Stimulated activated memory B cell treated with anti-CD40 and anti-IgM and Interleukin-4, amounts not matched to agents 10 μg/mL and 1 μg/mL and 100 μg/mL, for 72 hours (primary cell): ENCODE results near the gene APC2.
"Not testable (repeated sequence)": the region's sequence is repeated elsewhere in the genome, so short reads cannot be mapped to it uniquely, and the experiment has no call there.

Experiments
- ATAC-seq: fragments of 150-1000 bp; cut with Tn5 transposase; 2 replicates; pipeline ENCODE4 v1.10.0; 2021
- H3K27ac Mint-ChIP-seq: one replicate; pipeline ENCODE4 v1.8.0; 2022; ENCODE audit warnings: mild to moderate bottlenecking, mixed read lengths
- H3K27me3 Mint-ChIP-seq: one replicate; pipeline ENCODE4 v1.8.0; 2022; ENCODE audit warnings: mixed read lengths
- H3K36me3 Mint-ChIP-seq: one replicate; pipeline ENCODE4 v1.8.0; 2022; ENCODE audit warnings: mixed read lengths
- H3K4me1 Mint-ChIP-seq: one replicate; pipeline ENCODE4 v1.8.0; 2022; ENCODE audit warnings: mixed read lengths
- H3K4me3 Mint-ChIP-seq: one replicate; pipeline ENCODE4 v1.8.0; 2022; ENCODE audit warnings: mild to moderate bottlenecking, moderate library complexity, mixed read lengths
- H3K9me3 Mint-ChIP-seq: one replicate; pipeline ENCODE4 v1.8.0; 2022; ENCODE audit warnings: mixed read lengths

APC2 gene

GRCh38 chr19:1410136-1410786 is 39.7 kb upstream of the APC2 start:
- H3K9me3 Mint-ChIP-seq, result no peaks in the 10 kb centered on the region
- no peaks in the 10 kb centered on the region for H3K27me3 Mint-ChIP-seq
- peak overlapping the region; percentile 30 for H3K4me3 Mint-ChIP-seq
- H3K36me3 Mint-ChIP-seq, result peaks cover 32% of the 10 kb centered on the region
- peaks cover 65% of the 10 kb centered on the region for H3K4me1 Mint-ChIP-seq
- peak overlapping the region; percentile 92 for H3K27ac Mint-ChIP-seq
- ATAC-seq, result no peak

- ATAC-seq, result no peak
- Mint-ChIP-seq H3K9me3 (no peaks in the 10 kb centered on the region), H3K36me3 (peaks cover 32% of the 10 kb centered on the region), H3K4me1 (peaks cover 69% of the 10 kb centered on the region), H3K27me3 (no peaks in the 10 kb centered on the region), H3K4me3 (peak overlapping the region; percentile 6), H3K27ac (peak overlapping the region; percentile 92)
These were observed 39.1 kb upstream of the APC2 start for GRCh38 chr19:1410789-1411188.

- Mint-ChIP-seq H3K27me3 (no peaks in the 10 kb centered on the region), H3K4me1 (peaks cover 69% of the 10 kb centered on the region), H3K36me3 (peaks cover 32% of the 10 kb centered on the region), H3K27ac (peak overlapping the region; percentile 92), H3K9me3 (no peaks in the 10 kb centered on the region), H3K4me3 (no peak overlapping the region)
- no peak for ATAC-seq
These were observed 38.4 kb upstream of the APC2 start for GRCh38 chr19:1411255-1412191.

GRCh38 chr19:1412323-1412923 is 37.5 kb upstream of the APC2 start:
- Mint-ChIP-seq H3K27me3 (no peaks in the 10 kb centered on the region), H3K4me1 (peaks cover 74% of the 10 kb centered on the region), H3K9me3 (no peaks in the 10 kb centered on the region), H3K27ac (peak overlapping the region; percentile 51), H3K4me3 (no peak overlapping the region), H3K36me3 (peaks cover 33% of the 10 kb centered on the region)
- no peak for ATAC-seq

GRCh38 chr19:1412995-1413800 is 36.7 kb upstream of the APC2 start:
- no peak overlapping the region for H3K4me3 Mint-ChIP-seq
- peaks cover 37% of the 10 kb centered on the region for H3K36me3 Mint-ChIP-seq
- H3K27me3 Mint-ChIP-seq, result no peaks in the 10 kb centered on the region
- no peak for ATAC-seq
- H3K27ac Mint-ChIP-seq, result no peak overlapping the region
- H3K4me1 Mint-ChIP-seq, result peaks cover 78% of the 10 kb centered on the region
- H3K9me3 Mint-ChIP-seq, result no peaks in the 10 kb centered on the region

- Mint-ChIP-seq H3K36me3 (peaks cover 34% of the 10 kb centered on the region), H3K27ac (no peak overlapping the region), H3K27me3 (no peaks in the 10 kb centered on the region), H3K4me3 (no peak overlapping the region), H3K9me3 (no peaks in the 10 kb centered on the region), H3K4me1 (peaks cover 58% of the 10 kb centered on the region)
- ATAC-seq, result no peak
These were observed 33.7 kb upstream of the APC2 start for GRCh38 chr19:1416014-1416841.

- no peaks in the 10 kb centered on the region for H3K9me3 Mint-ChIP-seq
- no peak overlapping the region for H3K27ac Mint-ChIP-seq
- peaks cover 49% of the 10 kb centered on the region for H3K4me1 Mint-ChIP-seq
- no peak for ATAC-seq
- peaks cover 35% of the 10 kb centered on the region for H3K36me3 Mint-ChIP-seq
- no peaks in the 10 kb centered on the region for H3K27me3 Mint-ChIP-seq
- no peak overlapping the region for H3K4me3 Mint-ChIP-seq
These were observed 32.8 kb upstream of the APC2 start for GRCh38 chr19:1417145-1417544.

- Mint-ChIP-seq H3K27me3 (no peaks in the 10 kb centered on the region), H3K4me3 (no peak overlapping the region), H3K9me3 (no peaks in the 10 kb centered on the region), H3K27ac (no peak overlapping the region), H3K36me3 (peaks cover 42% of the 10 kb centered on the region), H3K4me1 (peaks cover 52% of the 10 kb centered on the region)
- ATAC-seq, result no peak
These were observed 32.0 kb upstream of the APC2 start for GRCh38 chr19:1417681-1418495.

GRCh38 chr19:1418496-1418775 is 31.5 kb upstream of the APC2 start:
- peaks cover 52% of the 10 kb centered on the region for H3K4me1 Mint-ChIP-seq
- no peaks in the 10 kb centered on the region for H3K27me3 Mint-ChIP-seq
- no peak overlapping the region for H3K27ac Mint-ChIP-seq
- H3K4me3 Mint-ChIP-seq, result no peak overlapping the region
- H3K9me3 Mint-ChIP-seq, result no peaks in the 10 kb centered on the region
- no peak for ATAC-seq
- peaks cover 42% of the 10 kb centered on the region for H3K36me3 Mint-ChIP-seq

- no peaks in the 10 kb centered on the region for H3K9me3 Mint-ChIP-seq
- no peaks in the 10 kb centered on the region for H3K27me3 Mint-ChIP-seq
- ATAC-seq, result no peak
- no peak overlapping the region for H3K4me3 Mint-ChIP-seq
- H3K36me3 Mint-ChIP-seq, result peaks cover 46% of the 10 kb centered on the region
- peaks cover 50% of the 10 kb centered on the region for H3K4me1 Mint-ChIP-seq
- H3K27ac Mint-ChIP-seq, result no peak overlapping the region
These were observed 30.8 kb upstream of the APC2 start for GRCh38 chr19:1418951-1419738.

- peaks cover 51% of the 10 kb centered on the region for H3K4me1 Mint-ChIP-seq
- H3K36me3 Mint-ChIP-seq, result peaks cover 56% of the 10 kb centered on the region
- H3K9me3 Mint-ChIP-seq, H3K27ac Mint-ChIP-seq, H3K4me3 Mint-ChIP-seq, H3K27me3 Mint-ChIP-seq, ATAC-seq: not testable (repeated sequence)
These were observed 29.8 kb upstream of the APC2 start for GRCh38 chr19:1420085-1420484.

- Mint-ChIP-seq H3K36me3 (peaks cover 61% of the 10 kb centered on the region), H3K4me1 (peaks cover 46% of the 10 kb centered on the region), H3K27me3 (no peaks in the 10 kb centered on the region), H3K27ac (no peak overlapping the region), H3K9me3 (no peaks in the 10 kb centered on the region), H3K4me3 (no peak overlapping the region)
- no peak for ATAC-seq
These were observed 29.3 kb upstream of the APC2 start for GRCh38 chr19:1420590-1420989.

GRCh38 chr19:1421218-1421957 is 28.5 kb upstream of the APC2 start:
- no peaks in the 10 kb centered on the region for H3K27me3 Mint-ChIP-seq
- no peak overlapping the region for H3K4me3 Mint-ChIP-seq
- peaks cover 64% of the 10 kb centered on the region for H3K36me3 Mint-ChIP-seq
- no peaks in the 10 kb centered on the region for H3K9me3 Mint-ChIP-seq
- no peak overlapping the region for H3K27ac Mint-ChIP-seq
- ATAC-seq, result no peak
- peaks cover 38% of the 10 kb centered on the region for H3K4me1 Mint-ChIP-seq
